Urothelium cell line (cell line): ENCODE results near the gene SMAD6.
A peak's percentile ranks its signal among the peaks of the same experiment; 100 is the strongest.

Source experiments
- DNase-seq: peaks from one replicate; pipeline ENCODE4 v3.0.0; 2011; ENCODE audit warnings: low spot score, mixed read lengths
- FAIRE-seq: peaks from 2 replicates; lab custom pipeline; 2011; peaks lifted over from hg19 to GRCh38; lab: Jason Lieb, UNC

The SMAD6 gene

DNA sequence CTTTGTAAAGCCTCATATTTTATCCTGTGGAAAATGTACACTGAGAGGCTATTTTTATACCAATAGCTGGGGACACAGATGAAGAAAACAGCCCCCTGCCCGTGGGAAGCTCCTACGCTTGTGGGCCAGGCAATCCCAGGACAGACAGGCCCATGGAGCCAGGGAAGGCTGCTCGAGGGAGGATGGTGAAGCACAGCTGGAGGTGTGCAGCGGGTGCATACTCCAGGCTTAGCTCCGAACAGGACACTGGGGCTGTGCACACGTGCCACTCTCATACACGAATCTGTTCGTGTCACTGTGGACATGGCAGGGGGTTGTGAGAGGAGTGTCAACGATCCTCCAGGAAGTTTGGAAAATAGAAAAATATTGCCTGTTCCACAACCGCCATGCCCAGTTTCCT, 36.1 kb downstream of the SMAD6 start:
- DNase-seq (no peak), FAIRE-seq (no peak)

DNA sequence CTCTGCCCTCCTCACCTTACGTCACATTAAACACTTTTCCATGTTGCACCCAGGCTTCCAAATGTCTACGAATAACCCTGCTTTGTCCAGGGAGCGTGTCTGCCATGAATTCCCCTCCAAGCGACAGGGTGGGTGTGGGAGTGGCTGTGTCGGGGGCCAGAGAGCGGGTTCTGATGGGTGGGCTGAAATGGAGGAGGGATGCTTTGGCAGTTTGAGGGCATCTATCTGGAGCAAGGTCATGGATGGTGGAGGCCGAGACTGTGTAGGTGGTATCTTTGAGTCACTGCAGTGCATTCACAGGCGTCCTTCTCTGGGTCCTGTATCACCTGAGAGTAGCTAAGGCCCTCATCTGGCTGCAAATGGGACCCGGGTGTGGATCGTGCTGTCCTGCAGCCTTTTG, 36.6 kb downstream of the SMAD6 start:
- FAIRE-seq: no peak
- no peak for DNase-seq

DNA sequence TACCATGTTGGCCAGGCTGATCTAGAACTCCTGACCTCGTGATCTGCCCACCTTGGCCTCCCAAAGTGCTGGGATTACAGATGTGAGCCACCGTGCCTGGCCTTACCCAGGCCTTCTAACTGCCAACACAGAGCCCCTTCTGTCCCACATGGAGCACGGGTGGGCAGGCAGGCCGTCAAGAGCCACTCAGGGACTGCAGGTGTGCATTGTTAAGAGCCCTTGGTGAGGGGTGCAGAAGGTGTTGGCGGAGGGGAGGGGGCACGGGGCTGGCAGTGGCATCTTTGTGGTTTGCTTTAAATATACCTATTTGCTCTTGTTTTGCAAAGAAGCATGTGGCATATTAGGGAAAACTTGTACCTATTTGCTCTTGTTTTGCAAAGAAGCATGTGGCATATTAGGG, 37.3 kb downstream of the SMAD6 start:
- no peak for FAIRE-seq

DNA sequence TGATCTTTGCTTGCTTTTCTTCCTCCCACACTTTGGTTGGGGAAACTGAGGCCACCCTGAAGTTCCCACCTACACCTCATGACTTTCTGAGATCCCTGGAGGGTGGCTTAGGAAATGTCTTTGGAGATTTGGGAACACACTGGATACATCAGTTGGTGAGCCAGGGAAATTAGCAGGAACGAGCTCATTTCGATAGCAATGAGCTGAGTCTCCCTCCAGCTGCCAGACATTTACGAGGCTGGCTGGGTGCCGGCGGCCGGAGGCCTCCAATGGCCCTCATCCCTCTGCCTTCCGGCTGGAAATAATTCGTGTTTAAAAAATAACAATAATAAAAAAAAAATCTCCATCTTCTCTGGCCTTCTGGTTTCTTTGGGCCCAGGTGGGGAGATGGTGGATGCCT, 38.8 kb downstream of the SMAD6 start:
- DNase-seq: no peak
- FAIRE-seq: no peak

More for the DNA sequence above, 37.3 kb downstream of the SMAD6 start:
- DNase-seq: no peak

DNA sequence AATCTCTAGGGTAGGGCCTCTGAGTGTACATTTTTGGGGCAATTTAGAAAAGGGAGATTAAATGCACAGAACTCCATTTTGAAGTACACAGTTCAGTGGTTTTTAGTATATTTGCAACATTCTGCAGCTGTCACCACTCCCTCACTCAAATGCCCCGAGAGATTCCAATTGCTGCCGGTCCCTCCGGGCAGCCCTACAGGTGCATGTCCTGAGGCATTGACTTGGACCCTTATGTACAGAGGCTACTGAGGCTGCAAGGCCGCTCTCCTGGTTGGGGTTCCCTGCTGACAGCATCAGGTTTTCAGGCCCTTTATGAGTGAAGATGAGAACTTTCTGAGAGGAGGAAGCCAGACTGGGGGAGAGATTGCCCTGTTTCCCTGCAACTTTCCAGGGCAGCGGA, 39.6 kb downstream of the SMAD6 start:
- no peak for FAIRE-seq
- DNase-seq: no peak

DNA sequence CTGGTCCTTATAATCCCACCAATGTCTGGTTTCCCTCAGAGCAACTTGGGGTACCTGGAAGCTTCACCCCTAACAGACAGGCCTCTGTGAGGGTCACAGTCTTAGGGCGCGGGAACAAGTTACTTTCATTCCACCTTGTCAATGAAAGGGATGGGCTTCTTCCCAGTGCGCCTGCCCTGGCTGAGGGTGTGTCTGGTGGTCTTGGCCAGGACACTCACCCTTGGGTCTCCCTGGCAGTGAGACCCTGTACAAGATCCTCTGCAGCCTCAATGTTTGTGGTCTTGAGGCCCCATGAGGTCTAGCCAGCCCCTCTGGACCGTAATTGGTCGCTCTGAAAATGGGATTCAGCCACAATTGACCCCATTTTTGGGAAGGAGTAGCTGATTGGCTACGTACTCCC, 40.2 kb downstream of the SMAD6 start:
- FAIRE-seq (no peak), DNase-seq (no peak)

DNA sequence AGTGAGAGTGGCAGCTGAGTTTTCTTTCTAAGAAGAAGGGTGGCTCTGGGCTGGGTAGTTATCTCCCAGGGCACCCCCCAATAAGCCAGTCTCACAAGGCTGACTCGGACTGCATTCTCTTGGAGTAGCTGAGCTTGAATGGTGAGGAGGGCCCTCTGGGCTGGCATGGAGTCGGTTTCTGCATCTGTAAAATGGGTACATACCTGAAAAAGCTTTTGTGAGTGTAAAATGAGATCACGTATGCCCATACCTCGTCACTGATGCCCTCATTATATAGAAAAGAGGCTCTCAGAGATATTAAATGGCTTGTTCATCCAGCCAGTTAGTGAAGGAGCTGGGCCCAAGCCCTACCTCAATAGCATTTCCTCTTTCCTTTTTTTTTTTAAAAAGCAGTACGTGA, 41.2 kb downstream of the SMAD6 start:
- no peak for FAIRE-seq
- DNase-seq: no peak

DNA sequence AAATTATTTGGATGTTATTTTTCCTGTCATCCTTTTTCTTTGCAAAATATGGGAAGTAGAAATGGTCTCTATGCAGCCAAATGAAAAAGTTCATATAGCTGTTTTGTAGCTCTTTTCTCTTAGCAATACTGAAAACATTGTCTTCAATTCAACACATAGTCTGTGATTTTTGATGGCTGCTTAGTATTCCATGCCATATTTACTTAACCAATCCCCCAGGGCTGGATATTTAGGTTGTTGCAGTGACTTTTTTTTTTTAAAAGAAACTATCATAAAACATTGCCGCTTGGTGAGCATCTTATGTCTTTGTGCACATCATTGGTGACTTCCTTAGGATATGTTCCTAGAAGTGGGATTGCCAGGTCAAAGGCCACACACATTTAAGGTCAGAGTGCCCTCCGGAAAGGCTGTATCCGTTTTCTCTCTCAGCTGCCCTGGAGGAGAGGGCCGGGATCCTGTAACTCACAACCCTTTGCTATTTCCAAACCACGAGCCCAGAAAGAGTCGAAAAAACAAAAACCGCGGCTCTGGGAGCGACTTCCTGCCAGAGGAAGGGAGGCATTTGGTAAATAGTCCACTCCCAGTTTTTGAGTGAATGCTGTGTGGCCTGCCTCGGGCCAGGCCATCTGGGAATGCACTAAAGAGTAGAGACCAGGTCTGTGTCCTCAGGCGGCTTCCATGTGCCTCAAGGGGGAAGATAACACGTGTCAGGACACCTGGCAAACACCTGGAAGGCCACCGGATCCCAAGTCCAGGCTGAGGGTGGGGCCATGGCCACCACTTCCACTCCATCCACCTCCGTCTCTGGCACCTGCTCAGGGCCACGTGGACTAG, 41.9 kb downstream of the SMAD6 start:
- FAIRE-seq (no peak), DNase-seq (no peak)

DNA sequence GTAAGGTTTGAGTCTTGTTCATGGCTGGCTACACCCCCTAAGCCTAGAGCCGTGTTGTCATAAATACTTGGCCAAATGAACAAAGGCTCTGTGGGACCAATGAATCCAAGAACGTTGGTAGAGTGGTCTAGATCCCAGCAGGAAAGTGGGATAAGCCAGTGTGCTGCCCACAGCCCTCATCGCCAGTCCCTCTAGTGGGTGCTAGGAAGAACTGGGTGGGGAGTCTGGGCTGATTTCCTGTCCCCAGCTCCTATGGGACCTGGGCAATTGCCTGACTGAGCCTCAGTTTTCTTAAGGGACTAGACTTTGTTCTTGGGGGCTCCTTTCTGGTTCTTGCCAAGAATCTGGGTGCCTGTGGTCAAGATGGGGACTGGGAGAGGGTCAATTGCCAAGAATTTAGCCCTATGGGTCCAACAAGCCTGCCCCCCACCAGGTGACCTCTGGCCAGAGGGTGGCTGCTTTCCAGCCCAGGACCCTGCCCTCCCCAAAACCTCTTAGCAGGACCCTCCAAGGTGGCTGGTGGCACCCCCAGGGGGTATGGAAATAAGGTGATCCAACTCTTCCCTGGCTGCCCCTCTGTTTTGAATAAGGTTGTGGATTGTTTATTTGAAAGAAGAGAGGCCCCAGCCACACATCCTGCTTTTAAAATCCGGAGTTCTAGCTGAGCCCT, 42.7 kb downstream of the SMAD6 start:
- DNase-seq (no peak), FAIRE-seq (no peak)

DNA sequence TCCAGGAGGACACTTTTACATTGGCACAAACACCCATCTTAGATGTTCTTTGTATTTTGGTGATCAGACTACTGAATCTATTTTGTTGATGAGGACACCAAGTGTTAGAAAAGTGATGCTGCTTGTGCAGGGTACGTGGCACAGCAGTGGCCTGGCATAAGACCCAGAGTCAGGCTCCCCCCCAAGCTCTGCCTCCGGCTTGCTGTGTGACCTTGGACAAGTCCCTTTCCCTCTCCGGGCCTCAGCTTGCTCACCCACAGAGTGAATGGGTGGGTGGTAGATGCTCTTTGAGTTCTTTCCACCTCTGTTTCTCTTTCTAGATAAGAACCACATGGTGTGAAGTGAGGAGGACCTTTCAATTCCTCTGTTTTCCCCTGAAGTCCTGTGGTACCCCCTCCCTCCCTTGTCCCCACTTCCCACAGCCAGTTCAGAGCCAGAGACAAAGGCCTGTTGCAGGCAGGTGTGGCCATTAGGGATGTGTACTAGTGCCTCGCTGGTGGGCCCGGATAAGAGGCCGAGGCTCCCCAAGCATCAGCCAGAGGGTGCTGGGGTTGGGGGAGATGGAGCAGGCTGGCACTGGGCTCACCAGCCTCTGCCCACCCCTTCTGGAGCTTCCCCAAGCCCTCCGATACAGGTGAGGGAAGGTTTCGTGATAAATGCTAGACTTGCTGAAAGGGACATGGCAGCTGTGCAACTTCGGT, 43.6 kb downstream of the SMAD6 start:
- FAIRE-seq: no peak
- DNase-seq: no peak

DNA sequence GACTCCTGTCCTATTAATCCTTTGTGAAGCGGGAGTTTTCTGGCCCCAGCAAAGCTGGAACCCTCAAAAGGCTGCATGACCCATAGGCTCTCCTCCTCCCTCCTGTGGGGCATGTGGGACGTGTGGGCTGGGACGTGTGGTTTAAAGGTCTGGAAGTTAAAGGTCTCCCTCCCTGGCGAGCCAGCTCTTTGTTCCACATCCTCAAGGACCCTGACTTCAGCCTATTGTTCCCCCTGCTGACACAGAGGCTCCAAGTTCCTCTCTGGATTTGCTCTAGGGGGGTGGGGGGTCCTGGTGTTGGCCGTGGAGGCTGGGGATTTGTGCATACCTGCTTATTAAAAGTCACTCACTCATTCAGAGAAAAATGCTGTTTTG, 44.2 kb downstream of the SMAD6 start:
- no peak for FAIRE-seq
- DNase-seq: no peak

DNA sequence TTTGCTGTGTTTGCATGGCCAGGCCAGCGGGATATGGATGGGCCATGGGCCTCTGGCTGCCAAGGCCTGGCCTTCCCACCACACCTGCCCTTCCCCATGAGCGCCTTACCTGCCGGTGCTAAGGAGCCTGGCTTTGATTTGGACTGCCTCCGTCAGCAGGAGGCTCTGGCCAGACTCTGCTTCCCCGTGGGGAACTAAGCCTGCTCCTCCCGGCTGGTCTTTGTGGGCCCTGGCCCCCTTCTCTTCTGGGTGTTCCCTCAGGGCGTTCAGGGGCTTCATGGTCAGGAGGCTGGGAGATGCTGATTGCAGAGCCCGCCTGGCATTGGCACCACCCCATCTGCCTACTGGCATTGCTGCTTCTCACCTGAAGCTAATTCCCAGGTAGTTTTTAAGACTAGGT, 45.2 kb downstream of the SMAD6 start:
- FAIRE-seq (no peak), DNase-seq (no peak)

DNA sequence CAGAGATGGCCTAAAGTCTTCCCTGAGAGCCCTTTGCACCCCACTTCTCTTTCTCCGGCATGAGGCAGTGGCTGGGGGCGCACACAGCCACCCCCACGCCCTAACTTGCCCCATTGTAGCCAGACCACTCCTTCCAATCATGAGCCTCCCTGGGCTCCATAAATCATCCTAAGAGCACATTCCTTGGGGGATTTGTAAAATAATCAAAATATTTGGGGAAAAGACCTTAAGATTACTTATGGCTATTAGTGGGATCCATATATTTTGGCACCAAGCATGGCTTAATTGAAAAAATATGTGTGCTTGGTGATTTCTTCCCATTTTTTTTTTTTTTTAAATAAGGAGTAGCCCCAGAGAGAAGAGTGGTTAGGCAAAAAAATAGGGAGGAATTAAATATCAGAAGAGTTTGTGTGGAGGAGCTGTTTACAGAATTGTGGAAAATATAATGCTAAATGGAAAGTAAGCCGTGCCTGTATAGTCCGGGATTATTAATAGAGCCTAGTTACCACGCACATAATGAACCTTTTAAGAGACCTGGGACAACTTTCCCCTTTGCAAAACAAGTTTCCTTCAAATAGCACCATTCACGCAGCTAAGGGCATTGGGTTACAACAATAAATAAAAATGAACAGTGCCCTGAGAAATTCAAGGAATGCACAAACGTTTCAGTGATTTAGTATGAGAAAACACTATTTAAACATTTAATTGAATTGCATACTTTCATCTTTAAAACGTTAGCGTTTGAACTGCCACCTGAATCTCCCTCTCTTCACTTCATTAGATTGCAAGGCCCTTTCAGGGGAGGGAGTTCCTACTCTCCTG, 46.1 kb downstream of the SMAD6 start:
- FAIRE-seq (no peak), DNase-seq (no peak)

DNA sequence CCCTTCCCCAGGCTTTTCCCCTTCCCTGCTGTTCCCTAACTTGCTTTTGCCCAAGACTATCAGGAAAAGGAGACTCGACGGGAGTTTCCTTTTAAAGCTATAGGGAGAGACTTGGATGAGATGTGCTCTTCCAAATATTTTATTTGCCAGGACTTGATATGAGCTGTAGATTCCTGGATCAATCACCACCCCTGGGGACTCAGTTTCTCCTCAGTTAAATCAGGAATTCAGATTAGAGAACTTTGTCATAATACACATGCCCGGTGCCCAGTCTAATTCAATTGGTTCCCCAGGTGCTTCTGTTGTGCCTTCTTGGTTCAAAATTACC, 46.6 kb downstream of the SMAD6 start:
- no peak for FAIRE-seq

DNA sequence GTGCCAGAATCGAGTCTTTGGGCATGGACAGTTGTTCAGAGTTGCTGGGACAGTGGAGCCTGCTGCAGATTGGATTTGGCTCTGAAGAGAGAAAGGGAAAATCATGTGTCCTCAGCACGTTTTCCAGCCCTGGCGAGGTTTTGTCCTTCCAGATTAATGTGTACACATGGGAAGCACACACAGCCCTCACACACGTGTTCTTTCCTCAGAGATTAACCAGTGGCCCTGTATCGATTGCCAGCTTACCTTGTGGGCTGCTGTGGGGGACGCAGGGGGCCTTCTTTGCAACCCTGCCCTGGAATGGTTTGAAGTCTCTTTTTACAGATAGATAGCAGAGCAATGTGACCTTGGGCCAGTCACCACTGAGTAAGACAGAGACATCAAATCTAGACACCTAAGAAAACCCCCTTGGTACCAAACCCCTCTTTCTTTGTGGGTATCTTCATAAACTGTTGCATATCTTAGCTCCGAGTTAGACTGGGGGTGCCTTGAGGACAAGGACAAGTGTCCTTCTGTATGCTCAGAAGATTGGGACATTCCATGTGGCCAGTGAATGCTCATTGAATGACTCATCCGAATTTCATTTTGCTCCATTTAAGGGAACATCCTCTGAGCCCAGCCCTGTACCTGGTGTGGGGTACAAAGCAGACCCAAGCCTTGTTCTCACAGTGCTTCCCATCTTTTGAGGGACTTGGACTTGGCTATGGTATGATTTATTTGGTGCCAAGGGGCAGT, 48.0 kb downstream of the SMAD6 start:
- DNase-seq (no peak), FAIRE-seq (no peak)

More for the DNA sequence above, 46.6 kb downstream of the SMAD6 start:
- no peak for DNase-seq

DNA sequence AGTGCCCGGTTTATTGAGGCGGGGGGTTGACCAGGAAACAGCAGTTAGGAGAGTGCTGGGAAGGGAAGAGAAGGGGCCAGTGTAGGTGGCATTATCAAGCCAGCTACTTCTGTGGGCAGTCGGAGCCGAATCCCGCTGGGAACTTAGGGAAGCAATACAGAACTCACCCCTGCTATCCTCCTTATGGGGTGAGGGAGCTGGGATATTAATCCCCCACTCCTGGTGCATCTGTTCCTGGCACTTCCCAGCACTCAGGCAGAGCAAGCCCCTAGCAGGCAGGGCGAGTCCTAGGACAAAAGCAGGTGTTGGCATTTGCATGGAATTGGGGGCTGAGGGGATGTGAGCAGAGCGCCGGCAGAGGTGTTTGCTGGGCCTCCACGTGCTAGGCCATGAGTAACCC, 48.6 kb downstream of the SMAD6 start:
- DNase-seq (no peak), FAIRE-seq (no peak)

DNA sequence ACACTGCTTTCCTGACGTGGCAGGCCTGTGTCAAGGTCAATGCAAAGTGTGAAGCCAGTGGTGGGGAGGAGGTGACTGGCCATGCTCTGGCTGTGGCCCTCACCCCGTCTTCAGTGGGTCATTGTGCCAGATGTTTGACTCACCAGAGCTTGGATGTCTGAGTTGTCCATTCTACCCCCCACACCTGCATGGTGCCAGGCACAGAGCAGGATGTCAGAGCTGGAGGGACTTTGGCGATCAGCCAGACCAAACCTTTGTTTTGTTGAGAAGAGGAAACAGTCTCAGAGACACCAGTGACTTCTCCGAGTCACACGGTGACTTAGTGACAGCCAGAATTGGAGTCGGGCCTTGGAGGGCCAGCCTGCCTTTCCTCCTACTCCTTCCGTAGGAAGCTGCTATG, 49.5 kb downstream of the SMAD6 start:
- peak; percentile 94 for FAIRE-seq
- no peak for DNase-seq

DNA sequence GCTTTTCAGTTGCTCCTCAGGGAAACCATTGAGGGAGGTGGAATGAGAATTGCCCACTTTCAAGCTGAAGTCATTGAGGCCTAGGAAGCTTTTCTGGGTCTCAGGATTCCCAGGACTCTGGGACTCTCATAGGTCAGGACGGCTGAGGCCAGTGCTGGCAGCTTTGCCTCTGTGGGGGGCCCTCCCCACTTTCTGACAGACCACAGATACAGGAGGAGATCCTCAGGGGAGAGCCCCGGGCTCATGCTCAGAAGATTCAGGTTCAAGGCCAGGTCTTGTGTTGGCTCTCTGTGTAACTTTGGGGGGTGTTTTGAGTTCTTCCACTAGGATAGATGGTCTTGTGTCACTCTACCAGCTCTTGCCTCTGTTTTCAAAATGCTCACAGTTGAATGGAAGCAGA, 50.0 kb downstream of the SMAD6 start:
- no peak for DNase-seq

DNA sequence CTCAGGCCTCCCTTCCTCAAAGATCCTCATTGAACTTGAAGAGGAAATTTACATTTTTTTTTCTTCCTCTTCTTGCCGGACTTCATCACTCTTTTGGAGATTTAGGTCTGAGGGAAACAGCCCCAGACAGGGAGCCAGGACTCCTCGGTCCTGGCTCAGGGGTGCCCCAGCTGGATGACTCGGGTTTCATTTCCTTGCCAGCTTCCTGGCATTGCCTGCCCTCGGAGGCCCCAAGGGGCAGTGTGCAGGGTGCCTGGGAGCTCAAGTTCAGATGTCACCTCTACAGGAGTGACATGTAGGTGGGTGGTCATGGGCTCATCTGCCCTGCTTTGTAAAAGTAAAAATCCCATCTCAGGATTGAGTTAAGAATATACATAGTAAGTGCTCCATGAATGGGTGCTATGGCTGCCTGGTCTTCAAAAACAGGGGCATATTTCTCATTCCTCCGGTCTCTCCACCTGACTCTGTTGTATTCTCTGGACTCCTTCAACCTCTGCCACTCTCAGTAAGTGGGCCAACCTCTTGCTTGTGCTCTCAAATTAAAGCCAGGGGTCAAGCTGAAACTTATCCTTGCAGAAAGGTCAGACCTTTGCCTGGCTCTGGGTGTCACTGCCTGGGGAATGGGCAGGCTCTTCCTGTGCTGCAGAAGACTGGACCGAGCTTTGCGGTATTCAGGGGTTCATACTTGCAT, 51.8 kb downstream of the SMAD6 start:
- FAIRE-seq: no peak
- DNase-seq: no peak

More for the DNA sequence above, 50.0 kb downstream of the SMAD6 start:
- no peak for FAIRE-seq

DNA sequence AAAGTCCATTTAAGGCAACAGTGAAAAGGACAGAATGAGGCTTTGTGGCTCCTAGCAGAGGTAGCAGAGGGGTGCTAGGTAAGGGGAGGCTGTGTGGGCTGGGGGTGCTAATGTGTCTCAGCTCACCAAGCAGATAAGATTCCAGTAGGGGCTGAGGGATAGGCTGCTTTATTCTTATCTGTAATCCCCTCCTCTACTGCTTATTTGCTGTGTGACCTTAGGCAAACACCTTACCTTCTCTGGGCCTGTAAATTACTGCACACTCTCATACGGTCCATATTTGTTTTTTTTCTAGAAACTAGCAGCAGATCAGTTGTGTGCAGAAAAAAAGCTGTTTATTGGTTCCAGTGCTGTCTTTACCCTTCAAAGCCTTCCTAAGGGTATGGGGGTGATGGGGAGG, 52.8 kb downstream of the SMAD6 start:
- no peak for DNase-seq
- no peak for FAIRE-seq
